ENCODE data around the gene LRBA. TPM values are rescaled to one million over a fixed set of nuclear protein-coding genes. Genes with fewer than 3 reads are reported as not detected.

LRBA gene
- polyA plus RNA-seq, 1 of the 3 experiments (the other 2 are of a cell fraction) = 11.4 TPM

DNA sequence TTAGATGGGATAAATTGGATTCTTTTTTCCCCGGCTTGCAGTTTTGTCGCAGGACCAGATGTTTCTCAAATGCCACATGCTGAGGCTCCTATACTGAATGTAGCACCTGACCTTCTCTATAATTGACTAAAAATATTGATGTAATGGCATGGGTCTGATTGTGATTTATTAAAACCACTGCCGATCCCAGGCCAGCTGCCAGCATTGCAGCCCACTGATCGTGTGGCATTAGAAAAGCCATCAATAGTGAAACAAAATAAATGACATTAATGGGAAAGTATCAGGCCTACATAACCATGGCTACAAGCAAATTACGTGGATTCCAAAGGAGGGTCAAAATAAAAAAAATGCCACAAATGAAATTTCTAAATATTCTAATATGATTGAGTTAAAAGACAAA, 334.4 kb downstream of the LRBA start:
- no peaks in the 10 kb centered on the region for H3K36me3 ChIP-seq (replicated peaks in 1 of 2; ENCODE audit: control insufficient read depth in 1 of 2, insufficient read depth in 2 of 2, low read length in 1 of 2)
- H3K27me3 ChIP-seq (ENCODE audit: insufficient read depth) = no peaks in the 10 kb centered on the region
- peaks cover 9% of the 10 kb centered on the region for H3F3A ChIP-seq (replicated peaks; ENCODE audit: insufficient read depth)
- no peak overlapping the region for H3K4me2 ChIP-seq
- H3K4me3 ChIP-seq (ENCODE audit: low read depth in 2 of 2, low read length in 1 of 2) = no peak overlapping the region
- DNase-seq = no peak
- H3K9ac ChIP-seq = no peak overlapping the region
- ChIA-PET POLR2A (no interaction called here), CTCF (interaction anchor here (1.4 kb wide), 1 partner anchor 19 kb away, joined by 3 read pairs; no protein-coding TSS in a partner anchor)
- H3K9me3 ChIP-seq = no peaks in the 10 kb centered on the region
- 78% methylated on average over 5 of the region's 5 CpGs for WGBS (ENCODE audit: low lambda C conversion rate)
- H3K4me1 ChIP-seq (ENCODE audit: control insufficient read depth in 1 of 2, insufficient read depth in 2 of 2, low read depth in 1 of 2, low read length in 1 of 2) = peaks cover 0 to 2% of the 10 kb centered on the region in 2 experiments; a peak in 2 of 4 replicates
- H3K27ac ChIP-seq (ENCODE audit: low read depth in 2 of 2, low read length in 1 of 2) = no peak overlapping the region
- H3K9me2 ChIP-seq = 0 out of 2 replicates have a peak, but pooled peaks cover 6% of the 10 kb centered on the region
- no peaks in the 10 kb centered on the region for H4K20me1 ChIP-seq (ENCODE audit: insufficient read depth)
- TF ChIP-seq, protein P1, sequence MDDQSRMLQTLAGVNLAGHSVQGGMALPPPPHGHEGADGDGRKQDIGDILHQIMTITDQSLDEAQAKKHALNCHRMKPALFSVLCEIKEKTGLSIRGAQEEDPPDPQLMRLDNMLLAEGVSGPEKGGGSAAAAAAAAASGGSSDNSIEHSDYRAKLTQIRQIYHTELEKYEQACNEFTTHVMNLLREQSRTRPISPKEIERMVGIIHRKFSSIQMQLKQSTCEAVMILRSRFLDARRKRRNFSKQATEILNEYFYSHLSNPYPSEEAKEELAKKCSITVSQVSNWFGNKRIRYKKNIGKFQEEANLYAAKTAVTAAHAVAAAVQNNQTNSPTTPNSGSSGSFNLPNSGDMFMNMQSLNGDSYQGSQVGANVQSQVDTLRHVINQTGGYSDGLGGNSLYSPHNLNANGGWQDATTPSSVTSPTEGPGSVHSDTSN (IDR thresholded peaks at IDR 0.05) = no peak
- TF ChIP-seq, protein P2, sequence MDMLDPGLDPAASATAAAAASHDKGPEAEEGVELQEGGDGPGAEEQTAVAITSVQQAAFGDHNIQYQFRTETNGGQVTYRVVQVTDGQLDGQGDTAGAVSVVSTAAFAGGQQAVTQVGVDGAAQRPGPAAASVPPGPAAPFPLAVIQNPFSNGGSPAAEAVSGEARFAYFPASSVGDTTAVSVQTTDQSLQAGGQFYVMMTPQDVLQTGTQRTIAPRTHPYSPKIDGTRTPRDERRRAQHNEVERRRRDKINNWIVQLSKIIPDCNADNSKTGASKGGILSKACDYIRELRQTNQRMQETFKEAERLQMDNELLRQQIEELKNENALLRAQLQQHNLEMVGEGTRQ (IDR thresholded peaks at IDR 0.05; ENCODE audit: borderline replicate concordance, low read depth, low read length) = no peak
- TF ChIP-seq, protein P3, sequence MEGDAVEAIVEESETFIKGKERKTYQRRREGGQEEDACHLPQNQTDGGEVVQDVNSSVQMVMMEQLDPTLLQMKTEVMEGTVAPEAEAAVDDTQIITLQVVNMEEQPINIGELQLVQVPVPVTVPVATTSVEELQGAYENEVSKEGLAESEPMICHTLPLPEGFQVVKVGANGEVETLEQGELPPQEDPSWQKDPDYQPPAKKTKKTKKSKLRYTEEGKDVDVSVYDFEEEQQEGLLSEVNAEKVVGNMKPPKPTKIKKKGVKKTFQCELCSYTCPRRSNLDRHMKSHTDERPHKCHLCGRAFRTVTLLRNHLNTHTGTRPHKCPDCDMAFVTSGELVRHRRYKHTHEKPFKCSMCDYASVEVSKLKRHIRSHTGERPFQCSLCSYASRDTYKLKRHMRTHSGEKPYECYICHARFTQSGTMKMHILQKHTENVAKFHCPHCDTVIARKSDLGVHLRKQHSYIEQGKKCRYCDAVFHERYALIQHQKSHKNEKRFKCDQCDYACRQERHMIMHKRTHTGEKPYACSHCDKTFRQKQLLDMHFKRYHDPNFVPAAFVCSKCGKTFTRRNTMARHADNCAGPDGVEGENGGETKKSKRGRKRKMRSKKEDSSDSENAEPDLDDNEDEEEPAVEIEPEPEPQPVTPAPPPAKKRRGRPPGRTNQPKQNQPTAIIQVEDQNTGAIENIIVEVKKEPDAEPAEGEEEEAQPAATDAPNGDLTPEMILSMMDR (IDR thresholded peaks at IDR 0.05) = no peak
- no peaks in the 10 kb centered on the region for H3K79me2 ChIP-seq (ENCODE audit: insufficient read depth)
- no peak overlapping the region for H2AFZ ChIP-seq (ENCODE audit: low read depth)

DNA sequence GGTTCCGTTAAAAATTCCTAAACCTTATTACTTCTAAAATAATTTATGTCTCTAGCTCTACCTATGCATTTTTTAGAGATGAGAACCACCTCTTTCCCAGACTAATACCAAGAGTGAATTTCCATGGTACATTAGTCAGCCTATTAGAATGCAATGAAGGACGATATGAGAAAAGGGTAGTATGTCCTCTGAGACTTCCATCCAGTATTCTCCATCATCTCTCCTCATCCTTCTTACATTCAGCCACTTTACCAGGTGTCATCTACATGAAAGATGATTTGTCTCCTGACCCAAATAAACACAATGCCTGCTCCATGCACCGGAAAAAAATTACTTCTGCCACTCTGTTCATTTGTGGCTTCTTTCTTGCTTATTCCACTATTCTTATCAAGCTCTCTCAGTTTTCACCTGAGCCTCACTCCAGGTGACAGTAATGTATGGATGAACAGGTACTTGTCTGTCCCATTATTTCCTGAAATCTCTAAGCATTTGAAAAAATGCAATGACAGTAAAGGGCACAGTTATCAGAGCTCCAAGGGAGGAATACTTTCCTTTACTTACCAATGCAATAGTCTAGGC, 335.2 kb downstream of the LRBA start:
- no peaks in the 10 kb centered on the region for H4K20me1 ChIP-seq (ENCODE audit: insufficient read depth)
- no peak overlapping the region for H3K27ac ChIP-seq (ENCODE audit: low read depth in 2 of 2, low read length in 1 of 2)
- H3K9ac ChIP-seq = 0 out of 2 replicates have a peak overlapping the region, but pooled peaks have one; percentile 28
- no peaks in the 10 kb centered on the region for H3K27me3 ChIP-seq (ENCODE audit: insufficient read depth)
- H3K4me2 ChIP-seq = peak overlapping the region; percentile 25; the same call in 1 of the 2 replicates
- H3K9me3 ChIP-seq = no peaks in the 10 kb centered on the region
- TF ChIP-seq RCOR1 (IDR thresholded peaks at IDR 0.05; ENCODE audit: low read length) (no peak), JUND (IDR thresholded peaks at IDR 0.05) (peak; percentile 22)
- WGBS (ENCODE audit: low lambda C conversion rate) = 49% methylated on average over 3 of the region's 3 CpGs
- peaks cover 0 to 2% of the 10 kb centered on the region in 2 experiments; a peak in 2 of 4 replicates for H3K4me1 ChIP-seq (ENCODE audit: control insufficient read depth in 1 of 2, insufficient read depth in 2 of 2, low read depth in 1 of 2, low read length in 1 of 2)
- 0 out of 2 replicates have a peak, but pooled peaks cover 6% of the 10 kb centered on the region for H3K9me2 ChIP-seq
- H3K79me2 ChIP-seq (ENCODE audit: insufficient read depth) = no peaks in the 10 kb centered on the region
- no peak overlapping the region for H3K4me3 ChIP-seq (ENCODE audit: low read depth in 2 of 2, low read length in 1 of 2)
- no peak for DNase-seq
- H3F3A ChIP-seq (replicated peaks; ENCODE audit: insufficient read depth) = peaks cover 9% of the 10 kb centered on the region
- peak overlapping the region; percentile 44; the same call in 1 of the 2 replicates for H2AFZ ChIP-seq (ENCODE audit: low read depth)
- CTCF ChIA-PET = no interaction called here
- POLR2A ChIA-PET = no interaction called here
- H3K36me3 ChIP-seq (replicated peaks in 1 of 2; ENCODE audit: control insufficient read depth in 1 of 2, insufficient read depth in 2 of 2, low read length in 1 of 2) = no peaks in the 10 kb centered on the region

All from SK-N-SH (cell line).